ENCODE results near the gene RMRP. TPM values are rescaled to one million over a fixed set of nuclear protein-coding genes. Genes with fewer than 3 reads are reported as not detected.
A peak's percentile ranks its signal among the peaks of the same experiment; 100 is the strongest.

The RMRP gene
- total RNA-seq: over 10,000 TPM in 1 of 2 donors, 1,000 to 10,000 TPM in 1; 5,785 to 10,768 TPM

GRCh38 chr9:35657546-35658136, at the start of gene RMRP:
TSS of gene RMRP (minus strand) at chr9:35658019.
- Mint-ChIP-seq H3K9me3 (no peaks in the 10 kb centered on the region), H3K4me3 (peak within 1 kb of the TSS; percentile 98), H3K27ac (peak within 1 kb of the TSS; percentile 99), H3K36me3 (ENCODE audit: low read depth) (peaks cover 58% of the 10 kb centered on the region), H3K27me3 (no peaks in the 10 kb centered on the region), H3K4me1 (peaks cover 52% of the 10 kb centered on the region)
- ATAC-seq (replicated peaks): peak; percentile 94

DNA sequence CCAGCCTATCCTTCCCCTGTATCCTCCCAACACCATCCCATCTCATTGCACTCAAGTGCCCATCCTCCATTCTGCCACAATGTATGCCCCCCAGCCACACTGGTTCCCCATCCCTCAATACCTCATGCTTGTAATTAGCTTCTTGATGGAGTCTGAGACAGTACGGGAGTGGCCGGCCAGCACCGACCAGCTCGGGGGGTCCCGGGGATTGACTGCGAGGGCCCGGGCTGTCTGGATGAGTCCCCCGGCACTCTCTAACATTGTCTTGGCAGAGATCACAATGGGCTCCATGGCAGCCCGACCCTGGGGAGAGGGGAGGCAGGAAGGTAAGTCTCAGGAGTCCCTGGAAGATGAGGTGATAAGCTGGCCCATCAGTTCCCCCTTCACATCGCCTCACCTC, 49.1 kb upstream of the RMRP start:
- no peak for ATAC-seq (replicated peaks)
- Mint-ChIP-seq H3K9me3 (no peaks in the 10 kb centered on the region), H3K27ac (peak overlapping the region; percentile 26), H3K4me3 (no peak overlapping the region), H3K4me1 (peaks cover 19% of the 10 kb centered on the region), H3K27me3 (no peaks in the 10 kb centered on the region), H3K36me3 (ENCODE audit: low read depth) (no peaks in the 10 kb centered on the region)

GRCh38 chr9:35705836-35706430, 48.1 kb upstream of the RMRP start:
- Mint-ChIP-seq H3K9me3 (no peaks in the 10 kb centered on the region), H3K4me1 (peaks cover 16% of the 10 kb centered on the region), H3K4me3 (no peak overlapping the region), H3K27me3 (no peaks in the 10 kb centered on the region), H3K27ac (no peak overlapping the region), H3K36me3 (ENCODE audit: low read depth) (no peaks in the 10 kb centered on the region)
- no peak for ATAC-seq (replicated peaks)

DNA sequence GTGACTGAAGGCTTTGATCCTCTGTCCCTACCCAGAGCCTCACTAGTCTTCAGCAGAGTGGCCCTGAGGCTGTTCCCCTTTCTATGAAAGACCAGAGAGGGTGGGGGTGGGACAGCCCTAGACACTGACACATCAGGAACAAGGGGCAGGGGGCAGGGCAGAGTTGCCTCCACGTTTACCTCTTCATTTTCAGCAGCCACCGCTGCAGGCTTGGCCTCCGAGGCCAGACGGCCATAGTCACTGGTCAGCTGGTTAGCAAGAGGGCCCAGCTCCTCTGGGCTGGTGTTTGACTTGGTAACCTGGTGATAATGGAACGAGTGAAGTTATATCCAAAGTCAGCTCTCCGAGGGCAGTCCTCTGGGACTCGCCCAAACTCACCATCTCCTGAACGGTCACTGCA, 47.6 kb upstream of the RMRP start:
- Mint-ChIP-seq H3K36me3 (ENCODE audit: low read depth) (no peaks in the 10 kb centered on the region), H3K4me3 (no peak overlapping the region), H3K4me1 (peaks cover 16% of the 10 kb centered on the region), H3K9me3 (no peaks in the 10 kb centered on the region), H3K27me3 (no peaks in the 10 kb centered on the region), H3K27ac (no peak overlapping the region)
- ATAC-seq (replicated peaks): no peak

DNA sequence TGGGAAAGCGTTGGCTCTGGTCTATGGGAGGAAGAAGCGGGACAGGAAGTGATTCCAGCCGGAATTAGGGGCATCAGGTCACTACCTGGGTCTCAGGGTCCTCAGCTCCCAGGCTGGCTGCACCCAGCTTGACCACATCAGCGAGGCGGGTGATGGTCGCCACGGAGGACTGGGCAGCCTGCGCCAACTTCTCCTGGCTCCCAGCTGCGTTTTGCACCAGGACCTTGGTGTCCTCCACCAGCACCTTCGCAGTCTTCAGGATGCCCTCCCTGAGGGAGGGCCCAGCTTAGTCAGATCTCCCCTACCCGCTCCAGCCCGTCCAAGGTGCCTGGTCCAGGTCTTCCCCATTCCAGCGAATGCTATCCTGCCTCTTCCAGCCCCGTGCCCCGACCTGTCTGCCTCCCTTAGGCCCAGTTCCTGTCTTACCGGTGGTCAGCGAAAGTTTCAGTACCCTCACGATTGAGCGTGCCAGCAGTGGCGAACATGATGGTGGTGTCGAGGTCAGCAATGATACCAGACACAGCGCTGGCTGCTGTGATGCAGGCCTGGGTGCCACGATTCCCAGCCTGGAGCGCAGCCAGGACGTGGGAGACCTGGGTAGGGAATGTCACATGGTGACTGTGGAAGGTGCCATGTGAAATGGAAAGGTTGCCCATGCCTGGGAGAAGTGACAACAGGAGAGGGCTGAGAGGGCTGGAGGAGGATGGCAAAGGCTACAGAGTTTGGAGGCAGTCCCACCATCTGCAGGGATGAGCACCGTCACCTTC, 46.3 kb upstream of the RMRP start:
- Mint-ChIP-seq H3K4me1 (peaks cover 16% of the 10 kb centered on the region), H3K9me3 (no peaks in the 10 kb centered on the region), H3K27me3 (no peaks in the 10 kb centered on the region), H3K36me3 (ENCODE audit: low read depth) (no peaks in the 10 kb centered on the region), H3K4me3 (no peak overlapping the region), H3K27ac (no peak overlapping the region)
- no peak for ATAC-seq (replicated peaks)

GRCh38 chr9:35702696-35703095, 44.9 kb upstream of the RMRP start:
- no peaks in the 10 kb centered on the region for H3K27me3 Mint-ChIP-seq
- no peak for ATAC-seq (replicated peaks)
- H3K27ac Mint-ChIP-seq: peak overlapping the region; percentile 63
- no peaks in the 10 kb centered on the region for H3K9me3 Mint-ChIP-seq
- H3K4me3 Mint-ChIP-seq: no peak overlapping the region
- H3K36me3 Mint-ChIP-seq (ENCODE audit: low read depth): no peaks in the 10 kb centered on the region
- H3K4me1 Mint-ChIP-seq: peaks cover 10% of the 10 kb centered on the region

DNA sequence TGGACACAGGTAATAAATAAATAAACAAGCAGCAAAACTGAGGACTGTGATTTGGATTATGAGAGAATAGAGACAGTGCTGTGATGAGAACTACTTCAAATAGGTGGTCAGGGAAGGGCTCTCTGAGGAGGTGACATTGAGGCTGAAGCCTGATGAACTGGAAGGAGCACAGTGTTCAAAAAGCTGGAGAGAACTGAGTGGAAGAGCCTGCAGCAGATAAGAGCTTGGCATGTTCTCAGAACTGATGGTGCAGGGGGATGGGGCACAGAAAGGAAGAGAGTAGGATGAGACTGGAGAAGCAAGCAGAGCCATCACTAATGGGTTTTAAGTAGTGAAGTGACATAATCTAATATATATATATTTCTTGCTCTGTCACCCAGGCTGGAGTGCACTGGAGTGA, 43.1 kb upstream of the RMRP start:
- H3K27me3 Mint-ChIP-seq: no peaks in the 10 kb centered on the region

GRCh38 chr9:35700031-35700430, 42.2 kb upstream of the RMRP start:
- Mint-ChIP-seq H3K27ac (no peak overlapping the region), H3K4me3 (no peak overlapping the region), H3K36me3 (ENCODE audit: low read depth) (no peaks in the 10 kb centered on the region), H3K4me1 (no peaks in the 10 kb centered on the region), H3K27me3 (no peaks in the 10 kb centered on the region), H3K9me3 (no peaks in the 10 kb centered on the region)
- ATAC-seq (replicated peaks): no peak

More for the DNA sequence above, 43.1 kb upstream of the RMRP start:
- no peaks in the 10 kb centered on the region for H3K36me3 Mint-ChIP-seq (ENCODE audit: low read depth)
- no peaks in the 10 kb centered on the region for H3K9me3 Mint-ChIP-seq
- no peaks in the 10 kb centered on the region for H3K4me1 Mint-ChIP-seq
- no peak overlapping the region for H3K27ac Mint-ChIP-seq
- no peak overlapping the region for H3K4me3 Mint-ChIP-seq
- no peak for ATAC-seq (replicated peaks)

DNA sequence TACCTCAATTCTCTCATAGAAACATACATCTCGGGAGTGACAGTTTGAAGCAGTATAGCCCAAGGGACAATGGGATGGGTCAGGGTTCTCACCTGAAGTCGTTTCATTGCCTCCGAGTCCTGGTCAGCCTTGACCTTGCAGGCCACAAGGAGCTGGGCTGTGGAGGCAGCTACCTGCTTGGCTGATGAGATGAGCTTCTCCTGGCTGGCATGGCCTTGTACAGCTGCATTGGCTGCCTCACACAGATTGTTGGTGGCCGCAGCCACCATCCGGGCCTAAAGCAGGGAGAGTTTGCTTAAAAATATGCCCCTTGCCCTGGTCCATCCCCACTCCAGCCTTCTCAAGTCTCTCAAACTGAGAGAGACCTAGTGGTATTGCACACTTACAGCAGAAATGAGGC, 40.4 kb upstream of the RMRP start:
- Mint-ChIP-seq H3K27me3 (no peaks in the 10 kb centered on the region), H3K36me3 (ENCODE audit: low read depth) (no peaks in the 10 kb centered on the region), H3K9me3 (no peaks in the 10 kb centered on the region), H3K4me3 (no peak overlapping the region), H3K27ac (no peak overlapping the region), H3K4me1 (no peaks in the 10 kb centered on the region)
- ATAC-seq (replicated peaks): no peak

DNA sequence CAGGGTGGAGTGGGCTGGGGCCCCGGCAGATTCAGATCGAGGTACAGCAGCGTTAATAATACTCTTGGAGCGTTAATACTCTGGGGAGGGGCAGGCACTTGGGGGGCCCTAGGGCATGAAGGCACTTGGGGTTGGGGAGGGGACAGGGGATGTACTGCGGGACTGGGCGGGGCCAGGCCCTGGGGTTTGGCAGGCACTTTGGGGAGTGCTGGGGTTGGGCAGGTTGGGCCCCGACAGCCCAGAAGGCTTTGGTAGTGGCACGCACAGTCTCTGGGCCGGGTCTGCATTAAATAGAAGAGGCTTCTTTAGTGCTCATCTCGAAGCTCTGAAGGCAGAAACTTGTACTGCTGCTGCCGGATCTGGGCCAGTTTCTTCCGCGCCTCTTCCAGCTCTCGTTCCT, 39.7 kb upstream of the RMRP start:
- H3K36me3 Mint-ChIP-seq (ENCODE audit: low read depth): no peaks in the 10 kb centered on the region
- H3K9me3 Mint-ChIP-seq: no peaks in the 10 kb centered on the region
- H3K27me3 Mint-ChIP-seq: no peaks in the 10 kb centered on the region
- peak overlapping the region; percentile 7 for H3K27ac Mint-ChIP-seq
- no peaks in the 10 kb centered on the region for H3K4me1 Mint-ChIP-seq
- ATAC-seq (replicated peaks): peak; percentile 7
- no peak overlapping the region for H3K4me3 Mint-ChIP-seq

DNA sequence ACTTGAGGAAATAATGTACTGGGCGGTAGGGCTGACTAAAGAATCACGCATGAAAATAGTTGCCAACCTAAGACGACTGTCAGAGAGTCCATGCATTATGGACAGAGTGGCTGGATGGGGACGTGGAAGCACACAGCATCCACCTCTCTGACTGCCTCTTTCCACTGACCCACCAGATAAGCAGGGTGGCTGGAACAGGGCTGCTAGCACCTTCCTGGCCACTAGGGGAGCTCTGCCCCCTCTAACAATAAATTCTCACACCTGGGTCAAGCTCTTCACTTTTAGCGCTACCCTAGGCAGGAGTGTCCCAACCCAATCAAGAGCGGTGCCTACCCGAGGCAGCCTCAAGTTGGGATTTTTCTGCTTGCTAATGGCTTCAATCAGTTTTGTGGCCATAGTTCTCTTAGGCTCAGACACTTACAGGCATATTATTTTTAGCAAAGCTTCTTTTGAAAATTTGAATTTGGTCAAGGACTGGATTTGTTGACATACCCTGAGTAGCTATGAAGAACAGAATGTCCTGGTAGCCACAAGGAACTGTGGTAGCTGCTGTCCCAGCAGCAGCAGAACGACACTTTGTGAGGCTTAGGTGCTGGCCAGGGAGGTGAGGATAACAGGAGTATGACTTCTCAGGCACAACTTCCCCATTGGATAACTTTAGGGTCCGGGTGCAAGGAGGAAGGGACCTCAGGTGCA, 38.8 kb upstream of the RMRP start:
- Mint-ChIP-seq H3K4me1 (no peaks in the 10 kb centered on the region), H3K36me3 (ENCODE audit: low read depth) (no peaks in the 10 kb centered on the region), H3K9me3 (no peaks in the 10 kb centered on the region), H3K27me3 (no peaks in the 10 kb centered on the region), H3K4me3 (no peak overlapping the region), H3K27ac (peak overlapping the region; percentile 7)
- ATAC-seq (replicated peaks): peak; percentile 87

- H3K27me3 Mint-ChIP-seq: no peaks in the 10 kb centered on the region
- H3K36me3 Mint-ChIP-seq (ENCODE audit: low read depth): no peaks in the 10 kb centered on the region
- no peaks in the 10 kb centered on the region for H3K4me1 Mint-ChIP-seq
- peak; percentile 23 for ATAC-seq (replicated peaks)
- H3K4me3 Mint-ChIP-seq: no peak overlapping the region
- H3K9me3 Mint-ChIP-seq: no peaks in the 10 kb centered on the region
- H3K27ac Mint-ChIP-seq: no peak overlapping the region
Measured at GRCh38 chr9:35695943-35696401, 38.2 kb upstream of the RMRP start.

GRCh38 chr9:35691757-35692301, 34.0 kb upstream of the RMRP start:
- peak overlapping the region; percentile 68 for H3K27ac Mint-ChIP-seq
- H3K36me3 Mint-ChIP-seq (ENCODE audit: low read depth): no peaks in the 10 kb centered on the region
- H3K4me3 Mint-ChIP-seq: peak overlapping the region; percentile 73
- H3K9me3 Mint-ChIP-seq: no peaks in the 10 kb centered on the region
- no peaks in the 10 kb centered on the region for H3K27me3 Mint-ChIP-seq
- H3K4me1 Mint-ChIP-seq: peaks cover 15% of the 10 kb centered on the region
- ATAC-seq (replicated peaks): no peak

DNA sequence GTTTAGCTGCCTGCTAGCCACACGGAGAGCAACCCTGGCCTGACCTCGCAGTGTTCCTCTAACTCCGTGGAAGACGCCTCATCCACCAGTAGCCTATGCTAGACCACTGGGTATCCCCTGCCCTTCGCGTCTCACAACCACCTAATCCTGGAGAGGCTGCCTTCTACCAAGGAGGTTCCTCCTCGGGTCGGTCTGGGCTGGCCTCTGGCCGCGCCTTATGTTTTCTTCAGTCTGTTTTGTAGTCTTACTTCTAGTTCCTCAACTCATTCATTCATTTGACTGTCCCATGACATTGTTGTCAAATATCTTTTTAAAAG, 33.5 kb upstream of the RMRP start:
- no peak for ATAC-seq (replicated peaks)
- Mint-ChIP-seq H3K27ac (peak overlapping the region; percentile 68), H3K27me3 (no peaks in the 10 kb centered on the region)

More for the DNA sequence above, 33.5 kb upstream of the RMRP start:
- Mint-ChIP-seq H3K4me3 (peak overlapping the region; percentile 73), H3K36me3 (ENCODE audit: low read depth) (no peaks in the 10 kb centered on the region), H3K9me3 (no peaks in the 10 kb centered on the region), H3K4me1 (peaks cover 15% of the 10 kb centered on the region)

All from activated T-helper 17 cell treated with anti-CD3 and anti-CD28 coated beads, Interleukin-2, amount 50 U/mL, for 72 hours (primary cell).